SK-N-SH (cell line): ENCODE data around the gene RBL1. TPM values are rescaled to one million over a fixed set of nuclear protein-coding genes. Genes with fewer than 3 reads are reported as not detected.
A peak's percentile ranks its signal among the peaks of the same experiment; 100 is the strongest.

Experiments
- CTCF ChIA-PET: fragments of 300-600, 350-600 bp; formaldehyde crosslinking; extraction: SDS; loops from one replicate; lab custom pipeline; 2021; lab: Yijun Ruan, JAX
- POLR2A ChIA-PET: fragments of 350-600 bp; sonication (Branson Sonifier 250); formaldehyde crosslinking; extraction: SDS; loops from one replicate; lab custom pipeline; 2020; ENCODE audit warnings: antibody characterized with exemption, inconsistent platforms; lab: Yijun Ruan, JAX
- DNase-seq: peaks from one replicate; pipeline ENCODE4 v3.0.0; 2012
- H2AFZ ChIP-seq: fragments of 200-600 bp; sonication (generic); 2 replicates; pipeline ENCODE4 v1.8.1; 2016; ENCODE audit warnings: antibody characterized with exemption, mild to moderate bottlenecking, low read depth
- H3F3A ChIP-seq: fragments of 200-600 bp; sonication (generic); replicated peaks from 2 replicates; pipeline ENCODE3; 2016; ENCODE audit warnings: antibody characterized with exemption, mild to moderate bottlenecking; ENCODE audit not compliant: insufficient read depth
- H3K27ac ChIP-seq, 2 experiments: fragments of 200-500 bp in 1 of 2; fragments of 200-600 bp in 1 of 2; sonication (Bioruptor generic) in 1 of 2; sonication (generic), shearing (Covaris generic) in 1 of 2; 2 replicates each; pipeline versions ENCODE4 v1.5.1 to v1.6.1; 2014 to 2016; ENCODE audit warnings: low read depth in 2 of 2, inconsistent platforms in 1 of 2, low read length in 1 of 2, mild to moderate bottlenecking in 1 of 2, mixed read lengths in 1 of 2
- H3K27me3 ChIP-seq: fragments of 200-600 bp; sonication (generic), shearing (Covaris generic); 2 replicates; pipeline ENCODE4 v1.6.1; 2016; ENCODE audit warnings: mixed run types; ENCODE audit not compliant: insufficient read depth
- H3K36me3 ChIP-seq, 2 experiments: fragments of 200-500 bp in 1 of 2; fragments of 200-600 bp in 1 of 2; sonication (Bioruptor generic) in 1 of 2; sonication (generic) in 1 of 2; replicated peaks in 1 of 2; 2 replicates each; pipeline versions ENCODE3 to v1.5.1; 2014 to 2016; ENCODE audit warnings: low read length in 1 of 2, mild to moderate bottlenecking in 1 of 2; ENCODE audit not compliant: insufficient read depth in 2 of 2, control insufficient read depth in 1 of 2
- H3K4me1 ChIP-seq, 2 experiments: fragments of 200-500 bp in 1 of 2; fragments of 200-600 bp in 1 of 2; sonication (Bioruptor generic) in 1 of 2; sonication (generic), shearing (Covaris generic) in 1 of 2; 2 replicates each; pipeline versions ENCODE4 v1.5.1 to v1.6.1; 2014 to 2016; ENCODE audit warnings: low read depth in 1 of 2, low read length in 1 of 2, mixed run types in 1 of 2; ENCODE audit not compliant: insufficient read depth in 2 of 2, control insufficient read depth in 1 of 2
- H3K4me2 ChIP-seq: fragments of 200-600 bp; sonication (generic), shearing (Covaris generic); 2 replicates; pipeline ENCODE4 v1.6.1; 2017; ENCODE audit warnings: mixed run types
- H3K4me3 ChIP-seq, 2 experiments: fragments of 200-500 bp in 1 of 2; fragments of 200-600 bp in 1 of 2; sonication (Bioruptor generic) in 1 of 2; sonication (generic), shearing (Covaris generic) in 1 of 2; 2 replicates each; pipeline versions ENCODE4 v1.5.1 to v1.8.1; 2014 to 2016; ENCODE audit warnings: low read depth in 2 of 2, inconsistent platforms in 1 of 2, low read length in 1 of 2, mild to moderate bottlenecking in 1 of 2, mixed read lengths in 1 of 2, moderate library complexity in 1 of 2
- H3K79me2 ChIP-seq: fragments of 200-600 bp; sonication (generic); 2 replicates; pipeline ENCODE4 v1.8.1; 2017; ENCODE audit warnings: mild to moderate bottlenecking; ENCODE audit not compliant: insufficient read depth
- H3K9ac ChIP-seq: fragments of 200-600 bp; sonication (generic); 2 replicates; pipeline ENCODE4 v1.6.1; 2017; ENCODE audit warnings: mixed run types
- H3K9me2 ChIP-seq: fragments of 200-600 bp; sonication (generic); 2 replicates; pipeline ENCODE4 v1.6.1; 2017; ENCODE audit warnings: mixed run types
- H3K9me3 ChIP-seq: fragments of 200-600 bp; sonication (generic); 2 replicates; pipeline ENCODE4 v1.6.1; 2017; ENCODE audit warnings: mixed run types, mild to moderate bottlenecking, moderate library complexity
- H4K20me1 ChIP-seq: fragments of 200-600 bp; sonication (generic); 2 replicates; pipeline ENCODE4 v1.6.1; 2017; ENCODE audit warnings: mild to moderate bottlenecking, mixed run types; ENCODE audit not compliant: insufficient read depth
- CTCF ChIP-seq: fragments of 200-600 bp; sonication (generic); IDR thresholded peaks from 2 replicates; pipeline ENCODE4 v1.6.1; 2017; ENCODE audit warnings: antibody characterized with exemption, mild to moderate bottlenecking, moderate library complexity
- ELF1 ChIP-seq: IDR thresholded peaks from 2 replicates; pipeline ENCODE4 v1.4.0; 2012
- EP300 ChIP-seq, 2 experiments: IDR thresholded peaks; 2 replicates each; pipeline versions ENCODE4 v1.4.0 to v1.6.1; 2012; ENCODE audit warnings: borderline replicate concordance in 1 of 2, low read depth in 1 of 2, low read length in 1 of 2
- EZH2phosphoT487 ChIP-seq: fragments of 200-600 bp; sonication (generic); IDR thresholded peaks from 2 replicates; pipeline ENCODE4 v1.6.1; 2017; ENCODE audit warnings: low read depth, mixed run types, mild to moderate bottlenecking, antibody characterized with exemption, moderate library complexity, borderline replicate concordance
- FOSL2 ChIP-seq: IDR thresholded peaks from 2 replicates; pipeline ENCODE4 v1.4.0; 2012; ENCODE audit warnings: low read depth, mild to moderate bottlenecking, moderate library complexity, borderline replicate concordance
- GABPA ChIP-seq: IDR thresholded peaks from 2 replicates; pipeline ENCODE4 v1.4.0; 2012; ENCODE audit warnings: low read depth, mild to moderate bottlenecking
- GATA2 ChIP-seq: sonication (generic); formaldehyde crosslinking; IDR thresholded peaks from 2 replicates; pipeline ENCODE4 v1.5.0; 2020; ENCODE audit warnings: mild to moderate bottlenecking, missing genetic modification reagents
- IRF3 ChIP-seq: fragments of 150-350 bp; IDR thresholded peaks from 2 replicates; pipeline ENCODE4 v1.6.1; 2016; ENCODE audit warnings: mild to moderate bottlenecking, low read depth, low read length
- NRF1 ChIP-seq: IDR thresholded peaks from 2 replicates; pipeline ENCODE4 v1.6.1; 2012; ENCODE audit warnings: low read depth, mild to moderate bottlenecking, low read length
- PBX3 ChIP-seq: IDR thresholded peaks from 2 replicates; pipeline ENCODE4; 2012
- RAD21 ChIP-seq: IDR thresholded peaks from 2 replicates; pipeline ENCODE4 v1.6.1; 2012; ENCODE audit warnings: mild to moderate bottlenecking, low read length
- RCOR1 ChIP-seq: fragments of 150-350 bp; IDR thresholded peaks from 2 replicates; pipeline ENCODE4 v1.6.1; 2017; ENCODE audit warnings: antibody characterized with exemption, low read length
- SIN3A ChIP-seq: IDR thresholded peaks from 2 replicates; pipeline ENCODE4 v1.6.1; 2012; ENCODE audit warnings: low read depth, mild to moderate bottlenecking, low read length, moderate library complexity, borderline replicate concordance
- SMC3 ChIP-seq: IDR thresholded peaks from 2 replicates; pipeline ENCODE4 v1.6.1; 2012; ENCODE audit warnings: low read depth, low read length, improper control_type of control experiment
- USF1 ChIP-seq: IDR thresholded peaks from 2 replicates; pipeline ENCODE4 v1.4.0; 2012; ENCODE audit warnings: low read depth, borderline replicate concordance
- USF2 ChIP-seq: fragments of 150-350 bp; IDR thresholded peaks from 2 replicates; pipeline ENCODE4 v1.6.1; 2017; ENCODE audit warnings: antibody characterized with exemption, low read length, low read depth, borderline replicate concordance
- YY1 ChIP-seq: IDR thresholded peaks from 2 replicates; pipeline ENCODE4 v1.4.0; 2012; ENCODE audit warnings: low read depth, mild to moderate bottlenecking
- WGBS: methylation state at CpG from one replicate; pipeline ENCODE4 v1.1.6; 2017; ENCODE audit warnings: low lambda C conversion rate; 5-methylcytosine and 5-hydroxymethylcytosine counted together
- polyA plus RNA-seq, 3 experiments: library from polyadenylated mRNA; depleted of rRNA; stranded (reverse); fragments of >200 nt; gene quantifications; 2 replicates each; pipeline ENCODE4 v1.2.3, GENCODE V29; 2012

The RBL1 gene
- polyA plus RNA-seq, 1 of the 3 experiments (the other 2 are of a cell fraction) = 2.5 TPM

GRCh38 chr20:37142708-37143107, 46.9 kb upstream of the RBL1 start:
- CTCF ChIA-PET = no interaction called here
- WGBS = 90% methylated on average over 3 of the region's 3 CpGs

GRCh38 chr20:37137547-37137946, 41.8 kb upstream of the RBL1 start:
- 35% methylated on average over 4 of the region's 4 CpGs for WGBS
- Histone ChIP-seq H3K79me2 (no peaks in the 10 kb centered on the region), H3K9me3 (no peaks in the 10 kb centered on the region), H3K27ac (no peak overlapping the region), H3K4me2 (no peak overlapping the region), H3K9me2 (no peaks in the 10 kb centered on the region), H2AFZ (no peak overlapping the region), H3F3A (no peaks in the 10 kb centered on the region), H3K9ac (no peak overlapping the region), H3K4me1 (peaks cover 0 to 3% of the 10 kb centered on the region in 2 experiments; a peak in 1 of 4 replicates), H3K4me3 (no peak overlapping the region), H3K36me3 (no peaks in the 10 kb centered on the region), H3K27me3 (no peaks in the 10 kb centered on the region), H4K20me1 (no peaks in the 10 kb centered on the region)
- peak; percentile 23 for DNase-seq
- CTCF ChIA-PET = interaction anchor here (1.5 kb wide), 1 partner anchor 19 kb away, joined by 3 read pairs; no protein-coding TSS in a partner anchor
- POLR2A ChIA-PET = no interaction called here
- TF ChIP-seq PBX3 = no peak
- TF ChIP-seq GATA2 (CRISPR knock-in tag) = no peak
- TF ChIP-seq GABPA = no peak
- TF ChIP-seq RCOR1 = no peak
- no peak for TF ChIP-seq SMC3
- no peak for TF ChIP-seq SIN3A
- TF ChIP-seq USF1 = no peak
- no peak for TF ChIP-seq FOSL2
- no peak for TF ChIP-seq EZH2phosphoT487
- TF ChIP-seq CTCF = no peak
- no peak for TF ChIP-seq USF2
- TF ChIP-seq ELF1 = no peak
- no peak for TF ChIP-seq EP300 (IDR thresholded peaks at IDR 0.05; ENCODE audit: borderline replicate concordance in 1 of 2, low read depth in 1 of 2, low read length in 1 of 2)

More at GRCh38 chr20:37142708-37143107, 46.9 kb upstream of the RBL1 start:
- no peaks in the 10 kb centered on the region for H3K9me2 ChIP-seq
- no peaks in the 10 kb centered on the region for H3K9me3 ChIP-seq
- no peak overlapping the region for H2AFZ ChIP-seq
- DNase-seq = no peak
- H3F3A ChIP-seq = no peaks in the 10 kb centered on the region
- no peaks in the 10 kb centered on the region for H3K79me2 ChIP-seq
- H3K4me3 ChIP-seq = no peak overlapping the region
- H3K27ac ChIP-seq = no peak overlapping the region
- H3K4me2 ChIP-seq = no peak overlapping the region
- H3K4me1 ChIP-seq = no peaks in the 10 kb centered on the region
- no peak overlapping the region for H3K9ac ChIP-seq
- POLR2A ChIA-PET = no interaction called here
- H3K36me3 ChIP-seq = no peaks in the 10 kb centered on the region
- no peaks in the 10 kb centered on the region for H3K27me3 ChIP-seq
- H4K20me1 ChIP-seq = no peaks in the 10 kb centered on the region
- TF ChIP-seq NRF1 (no peak), YY1 (no peak), RAD21 (no peak), IRF3 (no peak), EP300 (IDR thresholded peaks at IDR 0.05; ENCODE audit: borderline replicate concordance in 1 of 2, low read depth in 1 of 2, low read length in 1 of 2) (no peak)
